ENCODE data around the gene KRTAP16-1. TPM values are rescaled to one million over a fixed set of nuclear protein-coding genes. Genes with fewer than 3 reads are reported as not detected.

Gene KRTAP16-1
- total and polyA plus RNA-seq, 2 of the 4 experiments (the other 2 are of a cell fraction), result not detected

DNA sequence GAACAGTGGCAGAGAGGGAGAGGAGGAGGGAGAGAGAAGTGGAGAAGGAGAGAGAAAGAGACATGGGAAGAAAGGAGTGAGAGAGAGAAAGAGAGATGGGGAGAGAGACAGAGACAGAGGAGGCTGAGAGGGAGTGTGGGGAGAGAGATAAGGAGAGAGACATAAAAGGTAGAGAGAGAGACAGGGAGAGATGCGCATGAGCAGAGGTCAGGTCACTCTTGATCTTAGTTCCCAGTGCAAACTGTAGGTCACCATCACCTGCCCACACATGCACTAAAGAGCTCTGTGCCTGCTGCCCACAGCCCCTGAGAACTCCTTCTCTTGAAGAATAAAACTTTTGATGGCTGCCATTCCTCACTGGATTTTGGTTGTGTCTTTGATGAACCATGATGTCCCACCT is 26.6 kb upstream of the KRTAP16-1 start:
- no peak overlapping the region for H2AFZ ChIP-seq (replicated peaks; ENCODE audit: low read length, poor library complexity)
- H2BK15ac ChIP-seq (ENCODE audit: low read depth, low read length), result no peak overlapping the region
- DNase-seq (no peak), ATAC-seq (ENCODE audit: low read depth) (no peak)
- H3K9me3 ChIP-seq (ENCODE audit: control insufficient read depth, insufficient read depth, low read length), result no peaks in the 10 kb centered on the region
- CTCF ChIA-PET, result no interaction called here
- H2BK120ac ChIP-seq (ENCODE audit: low read depth, low read length), result no peak overlapping the region
- H3K36me3 ChIP-seq (ENCODE audit: control insufficient read depth, insufficient read depth, low read length), result no peaks in the 10 kb centered on the region
- in situ Hi-C loops (cut with MboI; ENCODE audit: low sequenced_read_pairs) (no loop called here), intact Hi-C loops (cut with micrococcal nuclease) (no loop called here), dilution Hi-C loops (cut with HindIII; ENCODE audit: low sequenced_read_pairs, unreplicated experiment) (no loop called here)
- POLR2A ChIA-PET (ENCODE audit: unreplicated experiment), result no interaction called here
- TF ChIP-seq POLR2A (IDR thresholded peaks at IDR 0.05; ENCODE audit: low read depth, low read length) (no peak), CHD1 (IDR thresholded peaks at IDR 0.05; ENCODE audit: low read depth, low read length) (no peak), CEBPB (IDR thresholded peaks at IDR 0.05; ENCODE audit: low read depth, low read length) (no peak), NFE2L2 (IDR thresholded peaks at IDR 0.05; ENCODE audit: low read depth, low read length) (no peak), RAD21 (IDR thresholded peaks at IDR 0.05; ENCODE audit: low read length) (no peak), MAZ (IDR thresholded peaks at IDR 0.05; ENCODE audit: borderline replicate concordance, low read depth, low read length) (no peak), RCOR1 (IDR thresholded peaks at IDR 0.05; ENCODE audit: insufficient replicate concordance, low read length) (no peak), MAFK (IDR thresholded peaks at IDR 0.05; ENCODE audit: low read depth, low read length) (no peak), BHLHE40 (IDR thresholded peaks at IDR 0.05; ENCODE audit: low read depth, low read length) (no peak), MXI1 (IDR thresholded peaks at IDR 0.05; ENCODE audit: borderline replicate concordance, low read depth, low read length) (no peak), ELK1 (IDR thresholded peaks at IDR 0.05; ENCODE audit: borderline replicate concordance, low read depth, low read length) (no peak), FOS (IDR thresholded peaks at IDR 0.05; ENCODE audit: low read depth, low read length) (no peak), RFX5 (IDR thresholded peaks at IDR 0.05; ENCODE audit: low read depth, low read length) (no peak)
- TF ChIP-seq, protein P1, sequence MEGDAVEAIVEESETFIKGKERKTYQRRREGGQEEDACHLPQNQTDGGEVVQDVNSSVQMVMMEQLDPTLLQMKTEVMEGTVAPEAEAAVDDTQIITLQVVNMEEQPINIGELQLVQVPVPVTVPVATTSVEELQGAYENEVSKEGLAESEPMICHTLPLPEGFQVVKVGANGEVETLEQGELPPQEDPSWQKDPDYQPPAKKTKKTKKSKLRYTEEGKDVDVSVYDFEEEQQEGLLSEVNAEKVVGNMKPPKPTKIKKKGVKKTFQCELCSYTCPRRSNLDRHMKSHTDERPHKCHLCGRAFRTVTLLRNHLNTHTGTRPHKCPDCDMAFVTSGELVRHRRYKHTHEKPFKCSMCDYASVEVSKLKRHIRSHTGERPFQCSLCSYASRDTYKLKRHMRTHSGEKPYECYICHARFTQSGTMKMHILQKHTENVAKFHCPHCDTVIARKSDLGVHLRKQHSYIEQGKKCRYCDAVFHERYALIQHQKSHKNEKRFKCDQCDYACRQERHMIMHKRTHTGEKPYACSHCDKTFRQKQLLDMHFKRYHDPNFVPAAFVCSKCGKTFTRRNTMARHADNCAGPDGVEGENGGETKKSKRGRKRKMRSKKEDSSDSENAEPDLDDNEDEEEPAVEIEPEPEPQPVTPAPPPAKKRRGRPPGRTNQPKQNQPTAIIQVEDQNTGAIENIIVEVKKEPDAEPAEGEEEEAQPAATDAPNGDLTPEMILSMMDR (conservative IDR thresholded peaks at IDR 0.05; ENCODE audit: low read depth, low read length), result no peak
- TF ChIP-seq, protein P2, sequence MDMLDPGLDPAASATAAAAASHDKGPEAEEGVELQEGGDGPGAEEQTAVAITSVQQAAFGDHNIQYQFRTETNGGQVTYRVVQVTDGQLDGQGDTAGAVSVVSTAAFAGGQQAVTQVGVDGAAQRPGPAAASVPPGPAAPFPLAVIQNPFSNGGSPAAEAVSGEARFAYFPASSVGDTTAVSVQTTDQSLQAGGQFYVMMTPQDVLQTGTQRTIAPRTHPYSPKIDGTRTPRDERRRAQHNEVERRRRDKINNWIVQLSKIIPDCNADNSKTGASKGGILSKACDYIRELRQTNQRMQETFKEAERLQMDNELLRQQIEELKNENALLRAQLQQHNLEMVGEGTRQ (IDR thresholded peaks at IDR 0.05; ENCODE audit: low read depth, low read length), result no peak
- H3K23ac ChIP-seq (ENCODE audit: low read depth, low read length), result no peak overlapping the region
- no peak overlapping the region for H2AK9ac ChIP-seq (replicated peaks; ENCODE audit: low read depth, low read length, poor library complexity)
- H3K4me1 ChIP-seq (ENCODE audit: control insufficient read depth, insufficient read depth, low read length), result peaks cover 6% of the 10 kb centered on the region
- H3K79me1 ChIP-seq (ENCODE audit: low read depth in 1 of 2, low read length in 2 of 2), result no peaks in the 10 kb centered on the region
- no peak overlapping the region for H3K4me2 ChIP-seq (ENCODE audit: low read depth, low read length)
- H3K18ac ChIP-seq (ENCODE audit: low read depth, low read length), result no peak overlapping the region
- no peak overlapping the region for H4K5ac ChIP-seq (ENCODE audit: low read depth, low read length)
- H2BK5ac ChIP-seq (ENCODE audit: low read depth, low read length, poor library complexity, severe bottlenecking), result no peak overlapping the region
- no peak overlapping the region for H3K56ac ChIP-seq (ENCODE audit: extremely low read depth, insufficient read depth, low read length)
- no peak overlapping the region for H4K8ac ChIP-seq (ENCODE audit: low read depth in 2 of 2, low read length in 2 of 2)
- no peaks in the 10 kb centered on the region for H3K9me1 ChIP-seq (ENCODE audit: insufficient read depth, low read length)
- H3K4ac ChIP-seq (ENCODE audit: low read depth, low read length), result no peak overlapping the region; the same call in 1 of the 2 replicates
- H4K91ac ChIP-seq (ENCODE audit: insufficient read depth, low read depth, low read length), result no peak overlapping the region
- no peak overlapping the region; the same call in 1 of the 2 replicates for H2AK5ac ChIP-seq (ENCODE audit: low read depth, low read length)
- WGBS, 2 experiments (ENCODE audit: extremely low coverage in 2 of 2, insufficient read length in 1 of 2), result no CpG with 5 or more reads among the region's 1 CpG
- no peak overlapping the region for H3K4me3 ChIP-seq (ENCODE audit: insufficient read depth, low read depth, low read length)
- H2BK20ac ChIP-seq (ENCODE audit: low read depth, low read length), result no peak overlapping the region
- H3K27me3 ChIP-seq (ENCODE audit: control insufficient read depth, insufficient read depth, low read length), result peaks cover 3% of the 10 kb centered on the region
- no peaks in the 10 kb centered on the region for H4K20me1 ChIP-seq (ENCODE audit: insufficient read depth, low read length)
- H3K27ac ChIP-seq (ENCODE audit: insufficient read depth, low read length), result no peak overlapping the region
- no TSS peak for BruUV-seq (replicated peaks)
- H3K9ac ChIP-seq (ENCODE audit: low read depth, low read length), result no peak overlapping the region
- H3K14ac ChIP-seq (replicated peaks; ENCODE audit: low read depth, low read length), result no peak overlapping the region

Data from IMR-90 (cell line).